ENCODE measurements around the gene MEX3D.

The MEX3D gene

DNA sequence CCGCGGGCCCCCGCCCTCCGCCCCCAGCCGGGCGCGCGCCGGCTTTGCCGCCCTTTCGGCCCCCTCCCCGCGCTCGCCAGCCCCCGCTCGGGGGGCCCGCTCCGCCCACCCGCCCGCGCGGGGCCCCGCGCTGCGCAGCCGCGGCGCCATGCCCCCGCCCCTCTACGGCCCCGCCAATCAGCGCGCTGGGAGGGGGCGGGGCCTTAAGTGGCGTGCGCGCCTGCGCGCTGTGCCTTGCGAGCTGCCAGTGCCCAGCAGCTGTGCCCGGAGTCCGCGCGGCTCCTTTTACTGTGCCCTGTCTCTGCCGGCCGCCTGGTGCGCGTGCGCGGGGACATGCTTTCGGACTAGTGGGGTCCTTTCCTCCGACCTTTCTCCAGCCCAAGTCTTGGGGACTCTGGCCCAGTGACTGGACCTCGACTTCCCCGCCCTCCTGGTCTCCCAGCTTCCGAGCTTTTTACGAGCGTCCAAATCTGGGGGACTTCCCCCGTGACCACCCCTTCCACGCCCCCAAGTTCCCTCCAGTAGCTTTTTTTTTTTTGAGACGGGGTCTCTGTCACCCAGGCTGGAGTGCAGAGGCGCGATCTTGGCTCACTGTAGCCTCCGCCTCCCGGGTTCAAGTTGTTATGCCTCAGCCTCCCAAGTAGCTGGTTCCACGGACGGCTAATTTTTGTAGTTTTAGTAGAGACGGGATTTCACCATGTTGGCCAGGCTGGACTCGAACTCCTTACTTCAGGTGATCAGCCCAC lies 24.8 kb upstream of the MEX3D start, which contains the start of gene MBD3:
Gene MBD3, minus strand, starts transcription at position 111 of the 746 bp plus-strand sequence. CDS start 234 bp downstream, outside the sequence.
- FAIRE-seq, result no peak

DNA sequence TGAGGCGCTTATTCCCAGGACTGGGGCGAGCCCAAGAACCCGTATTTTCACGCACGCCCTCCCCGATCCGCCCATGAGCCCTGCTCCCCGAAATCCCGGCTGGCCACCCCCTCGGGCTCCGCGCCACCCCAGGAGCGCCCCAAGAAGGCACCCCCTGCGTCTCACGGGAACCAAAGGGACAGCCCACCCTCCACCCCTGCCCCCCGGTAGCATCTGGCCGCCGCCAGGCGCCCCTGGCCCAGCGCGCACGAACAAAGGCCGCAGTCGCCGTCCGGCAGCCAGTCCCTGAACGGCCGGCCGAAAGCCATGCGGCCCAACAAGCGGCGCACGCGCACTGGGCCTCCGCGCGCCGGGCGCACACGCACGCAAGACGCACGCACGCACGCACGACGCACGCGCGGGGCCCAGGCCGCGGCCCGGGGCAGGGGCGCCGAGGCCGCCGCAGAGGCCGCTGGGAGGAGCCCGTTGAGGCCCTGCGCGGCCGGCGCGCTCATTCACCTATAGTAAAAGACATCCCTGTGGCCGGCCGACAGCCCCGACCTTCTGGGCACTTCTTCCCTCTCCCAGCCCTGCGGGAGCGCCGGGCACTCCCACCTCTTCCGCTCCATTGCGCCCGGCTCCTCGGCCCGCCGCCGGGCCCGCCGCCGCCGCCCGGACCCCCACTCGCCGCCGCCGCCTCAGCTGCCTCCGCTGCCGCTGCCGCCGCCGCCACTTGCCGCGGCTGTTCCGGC lies 24.1 kb upstream of the MEX3D start:
- FAIRE-seq, result no peak

DNA sequence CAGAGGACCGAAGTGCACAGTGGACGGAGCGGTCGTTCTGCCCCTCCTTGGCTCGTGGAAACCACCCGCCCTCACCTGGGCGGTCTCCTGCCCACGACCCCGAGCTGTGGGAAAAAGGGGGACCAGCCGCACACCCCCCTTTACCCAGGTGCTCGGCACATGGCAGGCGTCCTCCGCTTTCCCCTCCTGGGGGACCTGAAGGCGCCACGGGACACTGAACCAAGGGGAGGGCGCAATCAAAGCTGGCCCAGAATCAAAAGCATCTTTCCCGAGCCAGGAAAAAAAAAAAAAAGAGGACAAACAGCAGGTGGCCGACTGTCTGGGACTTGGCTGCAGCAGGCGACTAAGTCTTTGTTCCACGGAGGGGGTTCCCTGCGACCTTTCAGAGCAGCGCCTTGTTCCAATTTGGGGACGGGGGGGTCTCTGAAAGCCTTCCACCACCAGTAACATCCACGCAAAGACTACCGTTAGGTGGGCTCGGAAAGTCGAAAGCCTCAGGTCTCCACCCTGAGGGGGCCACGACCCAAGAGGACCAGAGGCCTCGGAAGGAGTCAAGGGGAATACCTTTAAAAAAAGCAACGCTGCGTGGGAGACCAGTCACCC lies 23.4 kb upstream of the MEX3D start:
- FAIRE-seq, result no peak

DNA sequence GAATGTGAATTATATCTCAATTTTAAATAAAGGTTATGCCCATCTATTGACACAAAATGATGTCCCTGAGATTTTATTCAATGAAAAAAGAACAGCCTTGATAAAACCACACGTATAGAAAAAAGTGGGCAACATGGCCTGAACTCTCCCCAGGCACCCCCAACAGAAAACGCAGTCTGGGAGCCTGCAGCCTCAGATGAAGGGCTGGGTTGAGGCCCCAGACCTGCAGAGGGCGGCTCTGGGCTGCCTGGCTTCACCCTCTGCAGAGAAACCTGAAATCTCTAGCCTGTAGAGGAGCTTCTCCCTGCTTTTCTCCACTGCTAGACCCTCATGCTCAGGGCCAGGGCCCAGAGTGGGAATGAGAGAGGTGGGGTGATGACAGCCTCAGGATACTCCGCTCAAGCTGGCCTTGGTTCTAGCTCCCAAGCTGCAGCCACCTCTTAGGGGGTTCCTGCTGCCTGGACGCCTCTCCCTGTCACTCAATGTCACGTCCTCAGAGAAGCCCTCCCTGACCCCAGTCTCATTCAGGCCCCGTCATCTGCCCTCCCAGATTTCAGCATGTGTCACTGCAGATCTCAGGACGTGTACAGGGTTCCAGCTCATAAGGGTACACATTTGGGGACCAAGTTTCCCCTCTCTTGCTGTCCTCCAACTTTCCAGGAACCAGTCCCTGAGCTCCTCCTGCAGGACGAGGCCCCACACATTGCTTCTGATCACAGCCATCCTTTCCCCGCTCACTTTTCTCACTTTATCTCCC lies 22.7 kb upstream of the MEX3D start:
- FAIRE-seq, result no peak

DNA sequence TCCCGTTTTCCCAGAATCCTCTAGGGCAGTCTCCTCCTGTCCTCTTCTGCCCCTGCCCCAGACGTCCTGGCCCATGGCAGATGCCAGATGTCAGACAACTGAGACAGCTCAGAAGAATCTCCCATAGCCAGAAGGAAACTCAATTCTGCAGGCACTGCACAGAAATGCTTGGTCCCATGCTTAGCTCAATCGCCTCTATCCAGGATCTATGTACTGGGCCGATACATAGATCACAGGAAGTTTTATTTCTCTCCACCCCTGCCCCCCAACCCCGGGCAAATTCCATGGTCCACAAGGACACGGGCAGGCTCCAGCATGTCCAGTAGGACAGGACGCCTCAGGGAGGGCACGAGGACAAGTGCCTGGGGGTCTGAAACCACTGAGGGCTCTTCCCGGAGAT lies 19.7 kb upstream of the MEX3D start:
- FAIRE-seq, result no peak

DNA sequence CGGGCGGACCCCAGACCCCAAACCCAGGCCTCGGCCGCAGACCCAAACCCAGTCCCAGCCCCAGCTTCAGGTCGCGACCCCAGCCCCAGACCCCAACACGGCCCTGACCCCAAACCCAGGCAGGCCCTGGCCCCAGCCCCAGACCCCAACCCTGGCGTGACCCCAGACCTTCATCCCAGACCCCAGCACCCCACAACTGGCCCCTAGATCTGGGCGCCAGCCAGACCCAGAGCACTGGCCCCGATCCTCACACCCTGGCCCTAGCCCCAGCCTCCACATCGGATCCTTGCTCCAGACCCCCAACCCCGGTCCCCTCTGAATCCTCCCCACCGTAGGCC lies 17.1 kb upstream of the MEX3D start:
- no peak for FAIRE-seq

DNA sequence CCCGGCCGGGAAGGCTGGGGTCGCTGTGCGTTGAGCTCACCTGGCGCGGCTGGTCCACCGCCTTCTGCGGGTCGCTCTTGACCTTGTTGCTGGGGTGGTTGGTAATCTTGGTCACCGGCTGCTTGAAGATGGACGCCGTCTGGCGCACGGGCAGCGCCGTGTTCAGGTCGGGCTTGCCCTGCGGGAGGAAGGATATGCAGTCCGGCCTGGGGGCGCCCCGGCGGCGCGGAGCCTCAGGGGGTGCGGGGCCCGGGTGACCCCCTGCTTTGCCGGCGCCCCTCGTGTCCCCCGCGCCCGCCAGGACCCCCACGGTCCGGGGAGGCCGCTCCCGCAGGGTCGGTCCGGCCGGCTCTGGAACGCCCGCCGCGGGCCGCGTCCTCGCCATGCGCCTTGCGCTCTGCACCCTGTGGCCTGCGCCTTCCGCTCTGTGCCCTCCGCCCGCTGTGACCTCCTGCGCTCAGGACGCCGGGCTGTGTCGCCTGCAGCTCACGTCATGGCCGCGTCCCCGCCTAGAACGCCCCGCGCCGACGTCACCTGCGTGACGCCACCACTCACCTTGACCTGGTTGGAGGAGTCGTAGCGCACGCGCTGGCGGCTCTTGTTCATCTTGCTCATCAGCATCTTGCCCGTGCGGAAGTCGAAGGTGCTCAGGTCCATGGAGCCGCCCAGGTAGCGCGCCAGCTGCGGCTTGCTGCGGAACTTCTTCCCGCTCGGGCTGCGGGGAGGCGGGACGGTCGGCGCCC lies 16.5 kb upstream of the MEX3D start:
- FAIRE-seq, result no peak

DNA sequence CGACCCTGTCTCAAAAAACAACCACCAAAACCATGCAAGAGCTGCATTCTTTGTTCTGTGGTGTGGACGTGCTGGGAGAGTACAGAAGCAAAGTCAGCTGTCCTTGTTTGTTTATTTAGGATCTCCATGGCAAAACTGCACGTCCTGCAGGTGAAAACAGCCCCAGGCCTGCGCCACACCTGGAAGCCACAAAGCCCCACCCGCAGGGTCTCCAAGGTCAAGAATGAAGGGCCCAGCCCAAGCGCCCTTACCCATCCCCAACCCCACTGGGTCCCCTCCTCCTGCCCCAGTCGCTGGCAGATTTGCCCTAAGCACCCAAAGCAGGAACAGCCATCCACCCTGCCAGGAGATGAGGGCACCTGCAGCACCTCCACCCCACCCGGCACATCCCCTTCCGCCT lies 14.1 kb upstream of the MEX3D start:
- FAIRE-seq, result no peak

DNA sequence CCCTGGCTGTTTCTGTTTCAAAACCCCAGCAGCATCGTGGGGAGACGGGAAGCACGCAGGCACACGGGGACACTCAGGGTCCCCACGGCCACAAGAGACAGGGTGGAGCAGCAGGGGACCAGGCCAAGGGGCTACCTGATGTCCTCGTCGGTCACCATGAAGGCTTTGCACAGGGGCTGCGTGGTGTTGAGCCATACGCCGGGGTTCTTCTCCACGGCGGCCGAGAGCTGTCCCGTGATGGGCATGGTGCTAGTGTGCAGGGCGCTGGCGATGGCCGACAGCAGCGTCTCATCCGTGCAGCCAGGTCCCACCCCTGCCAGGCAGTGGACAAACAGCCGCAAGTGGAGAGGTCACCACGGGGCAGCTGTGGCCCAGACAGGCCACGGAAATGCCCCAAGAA lies 12.8 kb upstream of the MEX3D start:
- FAIRE-seq, result no peak

DNA sequence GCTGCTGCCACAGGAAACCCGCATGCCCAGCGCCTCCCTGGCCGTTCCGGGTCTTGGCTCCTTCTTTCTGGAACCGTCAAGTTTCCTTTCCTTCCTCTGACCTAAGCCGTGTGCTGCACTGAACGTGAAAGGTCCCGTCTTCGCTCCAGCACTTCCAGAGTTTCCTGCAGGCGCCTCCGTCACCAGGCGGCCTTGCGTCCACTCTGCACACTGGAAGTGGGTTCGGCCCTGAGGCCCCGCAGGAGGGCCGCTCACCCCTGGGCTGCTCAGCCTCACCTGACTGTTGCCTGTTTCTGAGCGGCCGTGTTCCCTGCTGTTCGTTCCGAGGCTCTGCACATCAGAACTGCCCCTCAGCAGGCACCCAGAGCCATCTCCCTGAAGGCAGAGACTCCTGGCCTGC lies 12.3 kb upstream of the MEX3D start:
- no peak for FAIRE-seq

DNA sequence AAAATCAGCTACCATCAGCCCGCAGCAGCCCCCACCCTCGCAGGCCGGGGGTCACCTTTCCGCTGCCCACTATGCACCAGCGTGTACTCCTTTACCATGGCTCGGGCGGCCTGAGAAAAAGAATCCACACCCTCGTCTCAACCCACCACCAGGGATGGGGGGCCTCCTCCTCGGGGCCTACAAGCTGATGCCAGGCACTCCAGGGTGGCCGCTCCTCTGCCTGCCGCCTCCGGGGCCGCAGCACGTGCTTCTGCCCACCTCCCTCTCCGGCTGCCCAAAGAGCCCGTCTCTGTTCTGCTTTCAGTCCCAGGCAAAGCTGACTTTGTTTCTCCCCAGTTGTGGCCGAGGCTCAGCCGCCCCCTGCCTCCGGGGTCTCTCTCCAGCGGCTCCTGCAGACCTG lies 11.1 kb upstream of the MEX3D start:
- FAIRE-seq, result no peak

DNA sequence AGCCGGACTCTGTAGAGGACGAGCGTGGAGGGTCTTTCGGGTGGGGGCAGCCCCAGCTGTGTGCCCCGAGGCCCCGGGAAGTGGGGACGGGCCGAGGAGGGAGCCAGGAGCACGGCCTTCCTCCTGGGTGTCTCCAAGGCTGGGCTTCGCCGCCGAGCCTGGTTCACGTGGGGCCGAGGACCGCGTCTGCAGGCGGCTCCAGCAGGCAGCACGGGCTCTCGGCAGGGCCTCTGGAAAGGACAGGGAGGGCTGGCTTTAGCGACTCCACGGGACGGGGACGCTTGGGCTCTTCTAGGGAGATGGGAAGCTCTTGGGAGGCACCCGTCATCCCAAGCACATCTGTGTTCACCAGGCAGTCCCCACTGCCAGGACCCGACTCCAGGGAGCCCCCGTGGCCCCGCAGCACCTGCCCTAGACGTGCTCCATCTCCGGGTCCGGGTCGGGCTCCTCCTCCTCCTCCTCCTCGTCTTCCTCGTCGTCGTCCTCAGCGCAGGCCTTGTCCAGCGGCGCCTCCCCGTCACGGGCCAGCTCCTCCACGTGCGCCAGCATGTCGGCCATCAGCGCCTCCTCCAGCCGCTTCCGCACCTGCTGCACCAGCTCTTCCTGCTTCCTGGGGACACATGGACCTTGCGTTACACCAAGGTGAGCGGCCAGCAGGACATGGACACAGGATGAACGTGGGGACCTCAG lies 9.9 kb upstream of the MEX3D start:
- no peak for FAIRE-seq

DNA sequence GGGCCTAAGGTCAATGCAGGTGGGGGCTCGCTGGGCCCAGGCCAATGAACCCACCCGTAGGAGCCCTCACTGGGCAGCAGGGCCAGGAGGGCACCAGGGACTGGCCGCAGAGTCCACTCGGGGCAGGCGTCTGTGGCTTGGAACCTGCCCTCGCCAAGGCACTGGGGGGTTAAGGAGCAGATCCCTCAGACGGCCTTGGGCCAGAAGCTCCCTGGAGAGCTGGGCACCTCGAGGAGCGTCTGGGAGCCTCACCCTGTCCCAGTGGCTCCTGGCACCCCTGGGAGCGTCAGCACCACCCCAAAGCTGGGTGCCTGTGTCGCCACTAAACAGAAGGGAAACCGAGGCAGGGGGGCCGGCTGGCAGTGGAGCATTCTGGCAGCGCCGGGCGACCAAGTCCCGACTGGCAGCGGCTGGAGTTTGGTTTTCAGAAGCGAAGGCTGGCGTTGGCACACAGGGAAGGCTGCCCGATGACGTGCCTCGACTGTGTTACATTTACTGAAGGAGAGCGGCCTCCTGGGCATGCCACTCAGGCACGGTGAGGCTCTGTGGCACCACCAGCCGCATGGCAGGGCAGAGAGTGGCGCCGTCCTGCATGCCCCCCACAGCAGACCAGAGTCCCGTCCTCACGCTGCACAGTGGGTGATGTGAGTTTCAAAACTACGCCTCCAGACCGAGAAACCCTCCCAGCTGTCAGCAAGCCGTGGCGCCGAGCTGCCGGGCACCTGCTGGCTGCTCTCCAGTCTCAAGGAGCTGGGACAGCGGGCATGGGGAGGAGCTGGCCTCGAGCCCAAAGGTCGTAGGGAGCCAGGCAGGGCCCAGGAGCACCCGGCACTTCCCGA lies 9.2 kb upstream of the MEX3D start:
- no peak for FAIRE-seq

DNA sequence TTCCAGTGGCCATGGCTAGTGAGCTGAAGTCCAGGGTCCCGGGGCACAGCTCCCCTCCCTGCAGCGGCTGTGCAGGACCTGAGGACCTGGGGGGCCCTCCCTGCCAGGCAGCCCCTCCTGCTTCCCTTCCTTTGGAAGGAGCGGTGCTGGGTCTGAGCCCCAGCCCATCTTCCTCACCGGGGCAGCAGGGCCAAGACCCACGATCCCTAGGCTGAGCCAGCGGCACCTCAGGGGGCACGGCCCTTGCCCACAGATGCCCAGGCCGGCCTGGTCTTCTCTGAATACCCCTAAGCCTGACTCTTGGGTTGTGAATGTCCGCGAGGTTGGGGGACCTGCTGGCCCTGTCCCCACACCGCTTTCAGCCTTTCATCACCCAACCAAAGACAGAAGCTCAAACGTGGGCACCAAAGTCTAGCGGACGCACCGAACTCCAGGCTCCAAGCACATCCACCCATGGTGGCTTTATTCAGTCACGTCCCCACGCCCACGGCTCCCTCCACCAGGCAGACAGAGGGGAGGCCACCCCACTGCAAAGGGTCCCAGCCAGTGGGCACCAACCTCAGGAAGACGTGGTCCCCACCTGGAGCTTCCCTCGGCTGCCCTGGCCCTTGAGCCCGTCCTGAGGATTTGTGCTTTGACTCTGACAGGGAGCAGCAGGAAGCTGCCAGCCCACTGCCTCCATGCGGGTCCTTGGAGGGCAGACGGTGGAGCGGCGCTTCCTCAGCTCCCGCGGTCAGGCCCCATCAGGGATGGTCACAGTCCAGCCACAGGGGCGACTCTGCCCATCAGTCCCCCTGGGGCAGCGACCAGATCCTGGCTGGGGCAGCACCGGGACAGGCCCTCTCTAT lies 8.3 kb upstream of the MEX3D start:
- no peak for FAIRE-seq

DNA sequence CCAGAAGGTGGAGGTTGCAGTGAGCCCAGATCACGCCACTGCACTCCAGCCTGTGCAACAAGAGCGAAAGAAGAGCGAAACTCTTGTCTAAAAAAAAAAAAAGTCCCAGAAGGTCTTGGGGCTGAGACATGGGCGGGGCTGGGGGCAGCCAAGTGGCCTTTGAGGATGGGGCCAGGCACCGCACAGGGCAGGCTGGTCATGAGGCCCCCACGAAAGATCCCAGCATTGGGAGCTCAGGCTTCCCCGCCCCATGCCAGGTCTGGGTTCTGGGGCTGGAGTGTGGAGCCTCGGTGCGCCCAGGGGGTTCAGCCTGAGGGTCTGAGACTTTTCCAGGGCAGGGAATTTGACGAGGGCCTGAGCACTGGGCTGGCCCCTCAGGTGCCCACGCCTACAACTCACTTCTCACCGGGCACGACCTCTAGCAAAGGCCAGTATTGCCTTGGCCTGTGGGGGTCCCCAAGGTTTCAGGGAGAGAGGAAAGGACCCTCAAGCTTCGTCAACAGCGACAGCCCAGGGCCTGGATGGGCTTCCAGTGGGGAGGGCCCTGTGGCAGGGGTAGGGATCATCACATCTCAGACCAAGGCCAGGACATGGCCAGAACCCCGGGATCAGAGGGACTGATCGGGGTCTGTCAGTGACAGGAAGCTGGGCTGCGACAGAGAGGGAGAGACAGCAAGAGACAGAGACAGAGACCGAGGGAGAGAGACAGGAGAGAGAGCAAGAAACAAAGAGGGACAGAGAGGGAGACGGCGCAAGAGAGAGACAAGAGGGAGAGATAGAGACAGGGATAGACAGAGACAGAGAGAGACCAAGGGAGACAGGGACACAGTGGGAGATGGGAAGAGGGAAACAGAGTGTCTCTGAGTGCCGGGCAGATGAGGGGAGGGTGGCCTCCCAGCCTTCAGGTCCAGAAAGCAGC lies 7.5 kb upstream of the MEX3D start:
- no peak for FAIRE-seq

DNA sequence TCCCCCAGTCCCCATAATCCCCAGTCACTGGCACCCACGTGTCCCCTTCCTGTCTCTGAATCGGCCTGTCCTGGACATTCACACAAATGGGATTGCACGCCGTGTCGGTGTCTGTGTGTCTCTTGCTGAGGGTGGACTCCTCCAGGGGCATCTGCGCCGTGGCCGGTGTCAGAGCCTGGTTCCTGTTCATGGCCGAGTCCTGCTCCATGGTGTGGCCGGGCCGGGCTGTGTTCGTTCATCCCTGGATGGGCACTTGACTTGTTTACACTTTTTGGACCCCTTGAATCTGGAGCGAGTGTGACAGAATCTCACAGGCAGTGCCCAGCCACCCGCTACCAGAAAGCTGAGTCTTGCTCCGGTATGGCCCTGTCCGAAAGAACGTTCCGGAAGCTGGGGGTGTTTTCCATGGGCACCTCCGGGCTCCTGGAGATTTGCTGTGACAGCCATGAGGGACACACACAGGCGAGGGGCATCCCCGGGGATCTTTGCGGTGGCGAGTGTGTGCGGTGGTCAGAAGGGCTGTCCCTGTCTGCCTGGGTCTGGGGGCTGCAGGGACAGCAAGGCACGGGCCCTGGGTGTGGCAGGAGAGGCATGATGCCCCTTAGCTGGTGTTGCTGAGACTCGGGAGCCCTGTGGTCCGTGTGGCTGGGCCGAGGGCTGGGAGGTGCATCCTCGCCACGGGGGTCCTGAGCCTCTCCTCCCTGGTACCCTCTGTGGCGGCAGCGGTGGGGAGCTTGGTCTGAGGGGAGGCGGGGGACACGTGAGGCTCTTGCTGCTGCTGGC lies 6.4 kb upstream of the MEX3D start:
- no peak for FAIRE-seq

DNA sequence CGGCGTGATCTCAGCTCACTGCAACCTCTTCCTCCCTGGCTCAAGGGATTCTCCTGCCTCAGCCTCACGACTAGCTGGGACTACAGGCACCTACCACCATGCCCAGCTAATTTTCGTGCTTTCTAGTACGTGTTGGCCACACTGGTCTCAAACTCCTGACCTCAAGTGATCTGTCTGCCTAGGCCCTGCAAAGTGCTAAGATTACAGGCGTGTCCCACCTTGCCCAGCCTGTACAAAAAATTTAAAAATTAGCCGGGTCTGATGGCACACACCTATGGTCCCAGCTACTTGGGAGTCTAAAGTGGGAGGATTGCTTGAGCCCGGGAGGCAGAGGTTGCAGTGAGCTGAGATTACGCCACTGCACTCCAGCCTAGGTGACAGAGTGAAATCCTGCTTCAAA lies 4.7 kb upstream of the MEX3D start:
- FAIRE-seq, result no peak

DNA sequence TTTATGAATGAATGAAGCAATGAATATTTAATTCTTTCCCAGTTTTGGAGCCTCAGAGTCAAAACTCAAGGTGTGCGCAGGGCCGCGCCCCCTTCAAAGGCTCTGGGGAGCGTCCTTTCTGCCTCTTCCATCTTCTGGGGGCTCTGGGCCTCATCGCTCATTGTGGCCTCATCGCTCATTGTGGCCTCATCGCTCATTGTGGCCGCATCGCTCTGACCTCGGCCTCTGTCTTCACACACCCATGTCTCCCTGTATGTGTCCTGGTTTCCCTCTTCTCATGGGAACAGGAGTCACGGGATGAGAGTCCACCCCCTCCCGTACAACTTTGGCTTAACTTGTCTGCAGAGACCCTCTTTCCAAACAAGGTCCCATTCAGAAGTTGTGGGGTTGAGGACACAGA lies 3.2 kb upstream of the MEX3D start:
- no peak for FAIRE-seq

All from colon (tissue), 2 donors.